Cardiac muscle cell (in vitro differentiated cells and primary cell): ENCODE results near the gene TNFRSF8. TPM values are rescaled to one million over a fixed set of nuclear protein-coding genes. Genes with fewer than 3 reads are reported as not detected.

Experiments
- DNase-seq, 2 donors: peaks; one replicate each; pipeline versions ENCODE4 v3.0.0 to v3.0.0-alpha.2; 2010 to 2017; ENCODE audit warnings: low read depth in 1 of 2, low spot score in 1 of 2
- H3K27ac ChIP-seq: fragments of 200-600 bp; sonication (generic); 2 replicates; pipeline ENCODE4 v1.5.1; 2016
- H3K27me3 ChIP-seq: fragments of 200-600 bp; sonication (generic); 2 replicates; pipeline ENCODE4 v1.6.0; 2016; ENCODE audit warnings: control low read depth
- H3K36me3 ChIP-seq: fragments of 200-600 bp; sonication (generic); 2 replicates; pipeline ENCODE4 v1.5.1; 2016; ENCODE audit warnings: control low read depth
- H3K4me1 ChIP-seq: fragments of 200-600 bp; sonication (generic); 2 replicates; pipeline ENCODE4 v1.8.1; 2017; ENCODE audit warnings: low read depth, mild to moderate bottlenecking, mixed run types
- H3K4me3 ChIP-seq: fragments of 200-600 bp; sonication (generic); 2 replicates; pipeline ENCODE4 v1.5.1; 2016; ENCODE audit warnings: mild to moderate bottlenecking
- H3K9me3 ChIP-seq: fragments of 200-600 bp; sonication (generic); 2 replicates; pipeline ENCODE4 v1.5.1; 2017; ENCODE audit warnings: low read depth, mild to moderate bottlenecking, control low read depth
- polyA plus RNA-seq: library from polyadenylated mRNA; unstranded; fragments of >200 nt; fragmentation: Nextera tagmentation; extraction: Ambion mirVana; gene quantifications from 2 replicates; pipeline ENCODE4 v1.2.1, GENCODE V29; 2016
- total RNA-seq: library from RNA; depleted of rRNA; stranded (reverse); fragments of >200 nt; gene quantifications from 2 replicates; pipeline ENCODE4 v1.2.3, GENCODE V29; 2016
- TF ChIP-seq, protein P1 (sequence below): IDR thresholded peaks from 2 replicates; pipeline ENCODE4 v1.5.1; 2012; ENCODE audit warnings: low read depth, mild to moderate bottlenecking, low read length

Gene TNFRSF8
- total and polyA plus RNA-seq, 2 experiments from 2014 or later: 0.06 TPM; not detected in 1

DNA sequence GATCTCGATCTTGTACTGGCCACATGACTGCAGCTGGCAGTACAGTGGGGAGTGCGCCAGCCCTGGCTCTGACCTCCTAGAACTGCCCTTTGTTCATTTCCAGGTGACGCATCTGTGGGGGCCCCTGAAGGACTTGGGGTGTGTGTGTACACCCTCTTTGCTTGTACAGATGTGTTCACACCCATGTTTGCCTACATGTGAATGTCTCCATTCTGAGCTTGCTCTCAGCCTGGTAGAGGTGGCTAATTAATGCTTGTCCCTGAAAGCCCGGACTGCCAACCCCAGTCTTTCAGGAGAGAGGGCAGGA lies 123.5 kb downstream of the TNFRSF8 start:
- TF ChIP-seq, protein P1, sequence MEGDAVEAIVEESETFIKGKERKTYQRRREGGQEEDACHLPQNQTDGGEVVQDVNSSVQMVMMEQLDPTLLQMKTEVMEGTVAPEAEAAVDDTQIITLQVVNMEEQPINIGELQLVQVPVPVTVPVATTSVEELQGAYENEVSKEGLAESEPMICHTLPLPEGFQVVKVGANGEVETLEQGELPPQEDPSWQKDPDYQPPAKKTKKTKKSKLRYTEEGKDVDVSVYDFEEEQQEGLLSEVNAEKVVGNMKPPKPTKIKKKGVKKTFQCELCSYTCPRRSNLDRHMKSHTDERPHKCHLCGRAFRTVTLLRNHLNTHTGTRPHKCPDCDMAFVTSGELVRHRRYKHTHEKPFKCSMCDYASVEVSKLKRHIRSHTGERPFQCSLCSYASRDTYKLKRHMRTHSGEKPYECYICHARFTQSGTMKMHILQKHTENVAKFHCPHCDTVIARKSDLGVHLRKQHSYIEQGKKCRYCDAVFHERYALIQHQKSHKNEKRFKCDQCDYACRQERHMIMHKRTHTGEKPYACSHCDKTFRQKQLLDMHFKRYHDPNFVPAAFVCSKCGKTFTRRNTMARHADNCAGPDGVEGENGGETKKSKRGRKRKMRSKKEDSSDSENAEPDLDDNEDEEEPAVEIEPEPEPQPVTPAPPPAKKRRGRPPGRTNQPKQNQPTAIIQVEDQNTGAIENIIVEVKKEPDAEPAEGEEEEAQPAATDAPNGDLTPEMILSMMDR: no peak
- no peaks in the 10 kb centered on the region for H3K36me3 ChIP-seq
- H3K4me3 ChIP-seq: no peak overlapping the region
- H3K4me1 ChIP-seq: peaks cover 20% of the 10 kb centered on the region
- no peaks in the 10 kb centered on the region for H3K27me3 ChIP-seq
- no peak overlapping the region for H3K27ac ChIP-seq
- no peak for DNase-seq
- no peaks in the 10 kb centered on the region for H3K9me3 ChIP-seq

DNA sequence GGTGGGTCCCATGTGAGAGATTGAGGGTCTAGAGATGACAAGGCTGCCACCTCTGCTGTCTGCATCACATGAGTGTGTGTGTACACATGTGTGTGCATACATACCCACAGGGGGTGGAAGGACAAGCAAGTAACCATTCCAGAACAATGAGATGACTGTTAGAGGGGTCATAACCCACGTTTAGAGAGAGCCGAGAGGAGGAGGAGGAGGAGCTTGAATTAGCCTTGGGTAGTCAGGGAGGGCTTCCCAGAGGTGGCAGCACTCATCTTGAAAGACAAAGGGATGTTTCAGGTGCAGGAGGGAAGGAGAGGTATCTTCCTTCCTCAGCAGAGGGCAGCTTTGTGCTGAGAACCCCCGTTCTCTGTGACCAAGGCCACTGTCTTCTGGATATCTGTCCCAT lies 125.0 kb downstream of the TNFRSF8 start:
- no peak for DNase-seq
- Histone ChIP-seq H3K4me3 (no peak overlapping the region), H3K4me1 (peaks cover 20% of the 10 kb centered on the region), H3K27ac (no peak overlapping the region), H3K36me3 (no peaks in the 10 kb centered on the region), H3K27me3 (no peaks in the 10 kb centered on the region), H3K9me3 (no peaks in the 10 kb centered on the region)
- TF ChIP-seq, protein P1: no peak

DNA sequence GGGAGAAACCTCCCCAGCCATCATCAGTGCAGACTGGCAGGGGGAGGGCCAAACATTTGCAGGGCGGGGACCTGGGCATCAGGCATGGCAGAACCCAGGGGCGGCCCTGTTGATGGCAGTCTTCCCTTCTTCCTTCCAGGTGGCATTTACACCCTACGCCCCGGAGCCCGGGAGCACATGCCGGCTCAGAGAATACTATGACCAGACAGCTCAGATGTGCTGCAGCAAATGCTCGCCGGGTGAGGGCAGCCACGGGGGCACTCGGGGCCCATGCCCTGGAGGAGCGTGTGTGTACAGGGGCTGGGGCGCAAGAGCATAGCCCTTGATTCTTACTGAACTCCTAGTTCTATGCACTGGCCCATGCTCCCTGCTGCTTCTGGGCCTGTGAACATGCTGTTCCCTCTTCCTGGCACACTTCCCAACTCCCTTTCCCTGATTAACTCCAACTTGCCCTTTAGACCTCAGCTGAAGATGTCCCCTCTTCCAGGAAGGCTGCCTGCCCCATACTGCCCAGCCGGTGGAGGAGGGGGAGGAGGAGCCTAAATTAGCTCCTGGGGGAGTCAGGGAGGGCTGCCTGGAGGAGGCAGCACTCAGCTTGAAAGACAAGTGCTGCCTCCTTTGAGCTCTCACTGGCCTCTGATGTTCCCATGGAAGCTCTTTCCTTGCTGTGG lies 125.7 kb downstream of the TNFRSF8 start:
- H3K9me3 ChIP-seq: no peaks in the 10 kb centered on the region
- TF ChIP-seq, protein P1: no peak
- H3K4me1 ChIP-seq: peaks cover 19% of the 10 kb centered on the region
- no peak for DNase-seq
- H3K36me3 ChIP-seq: no peaks in the 10 kb centered on the region
- H3K27ac ChIP-seq: no peak overlapping the region
- no peaks in the 10 kb centered on the region for H3K27me3 ChIP-seq
- H3K4me3 ChIP-seq: no peak overlapping the region

DNA sequence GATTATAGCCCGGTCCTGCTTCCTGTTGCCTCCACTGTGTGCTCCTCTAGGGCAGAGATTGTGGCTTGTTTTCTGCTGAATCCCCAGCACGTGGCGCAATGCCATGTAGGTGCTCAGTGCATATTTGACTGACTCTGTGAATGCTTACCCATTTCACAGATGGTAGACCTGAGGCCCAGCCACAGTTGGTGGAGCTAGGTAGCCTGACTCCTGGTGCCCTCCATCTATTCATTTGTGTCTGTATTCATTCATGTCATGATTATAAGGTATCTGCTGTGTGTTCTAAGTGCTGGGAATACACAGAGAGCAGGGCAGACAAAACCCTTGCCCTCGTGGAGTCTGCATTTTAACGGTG lies 126.2 kb downstream of the TNFRSF8 start:
- Histone ChIP-seq H3K4me1 (peaks cover 14% of the 10 kb centered on the region), H3K9me3 (no peaks in the 10 kb centered on the region), H3K27ac (no peak overlapping the region), H3K27me3 (no peaks in the 10 kb centered on the region), H3K4me3 (no peak overlapping the region), H3K36me3 (no peaks in the 10 kb centered on the region)
- no peak for DNase-seq
- TF ChIP-seq, protein P1: no peak

DNA sequence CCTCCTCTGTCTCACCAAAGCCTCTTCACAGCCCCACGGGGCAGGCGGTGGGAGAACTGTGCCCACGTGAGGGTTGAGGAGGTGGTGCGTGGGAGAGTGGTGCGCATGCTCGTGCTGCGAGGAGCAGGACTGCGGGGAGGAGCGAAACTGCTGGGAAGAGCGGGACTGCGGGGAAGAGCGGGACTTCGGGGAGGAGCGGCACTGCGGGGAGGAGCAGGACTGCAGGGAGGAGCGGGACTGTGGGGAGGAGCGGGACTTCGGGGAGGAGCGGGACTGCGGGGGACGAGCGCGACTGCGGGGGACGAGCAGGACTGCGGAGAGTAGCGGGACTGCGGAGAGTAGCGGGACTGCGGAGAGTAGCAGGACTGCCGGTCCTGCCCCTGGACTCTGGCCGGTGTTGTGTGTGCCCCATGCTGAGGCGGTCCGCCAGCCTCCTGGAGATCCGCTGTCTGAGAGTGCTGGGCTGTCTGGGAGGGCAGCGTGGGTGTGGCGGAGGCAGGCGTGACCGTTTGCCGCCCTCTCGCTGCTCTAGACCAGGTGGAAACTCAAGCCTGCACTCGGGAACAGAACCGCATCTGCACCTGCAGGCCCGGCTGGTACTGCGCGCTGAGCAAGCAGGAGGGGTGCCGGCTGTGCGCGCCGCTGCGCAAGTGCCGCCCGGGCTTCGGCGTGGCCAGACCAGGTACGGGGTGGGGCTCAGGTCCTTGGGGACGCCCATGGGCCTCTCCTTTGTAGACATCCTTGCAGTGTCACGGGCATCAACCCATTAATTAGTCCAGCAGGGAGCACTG lies 128.3 kb downstream of the TNFRSF8 start:
- TF ChIP-seq, protein P1: no peak
- Histone ChIP-seq H3K9me3 (no peaks in the 10 kb centered on the region), H3K27ac (no peak overlapping the region), H3K27me3 (no peaks in the 10 kb centered on the region), H3K36me3 (no peaks in the 10 kb centered on the region), H3K4me3 (no peak overlapping the region), H3K4me1 (no peaks in the 10 kb centered on the region)
- no peak for DNase-seq

Other genes with a start within 250 kb of the TNFRSF8 start
- 57.5 and 331 TPM in 2 replicates for gene NPPA, start 215.5 kb upstream of the TNFRSF8 start, total RNA-seq
- 90.0 and 601 TPM in 2 replicates for gene NPPA, start 215.5 kb upstream of the TNFRSF8 start, polyA plus RNA-seq
- gene NPPB, start 204.4 kb upstream of the TNFRSF8 start, total RNA-seq: 18.9 and 192 TPM in 2 replicates
- gene NPPB, start 204.4 kb upstream of the TNFRSF8 start, polyA plus RNA-seq: 30.8 and 188 TPM in 2 replicates
- gene KIAA2013, start 136.9 kb upstream of the TNFRSF8 start, total RNA-seq: 98.0 and 112 TPM in 2 replicates
- gene KIAA2013, start 136.9 kb upstream of the TNFRSF8 start, polyA plus RNA-seq: 100 and 115 TPM in 2 replicates
- 158 and 185 TPM in 2 replicates for gene PLOD1, start 128.6 kb upstream of the TNFRSF8 start, total RNA-seq
- 149 and 167 TPM in 2 replicates for gene PLOD1, start 128.6 kb upstream of the TNFRSF8 start, polyA plus RNA-seq
- 86.7 and 89.7 TPM in 2 replicates for gene MFN2, start 82.9 kb upstream of the TNFRSF8 start, total RNA-seq
- 82.6 and 83.8 TPM in 2 replicates for gene MFN2, start 82.9 kb upstream of the TNFRSF8 start, polyA plus RNA-seq
- 29.6 and 30.1 TPM in 2 replicates for gene MIIP, start 43.8 kb upstream of the TNFRSF8 start, total RNA-seq
- 30.8 and 39.9 TPM in 2 replicates for gene MIIP, start 43.8 kb upstream of the TNFRSF8 start, polyA plus RNA-seq
- 0.27 TPM in 1 of 2 replicates, not detected in the other for gene TNFRSF1B, start 103.7 kb downstream of the TNFRSF8 start, total RNA-seq
- 0.12 TPM in 1 of 2 replicates, not detected in the other for gene TNFRSF1B, start 103.7 kb downstream of the TNFRSF8 start, polyA plus RNA-seq
- gene VPS13D, start 166.7 kb downstream of the TNFRSF8 start, total RNA-seq: 23.5 and 35.7 TPM in 2 replicates
- gene VPS13D, start 166.7 kb downstream of the TNFRSF8 start, polyA plus RNA-seq: 8.3 and 9.7 TPM in 2 replicates